HEK293 (cell line): ENCODE results near the gene SLC35B1.

Source experiments
- CTCF ChIA-PET: fragments of 350-600 bp; formaldehyde crosslinking; extraction: SDS; loops from one replicate; lab custom pipeline; 2021; ENCODE audit warnings: antibody characterized with exemption; lab: Yijun Ruan, JAX
- POLR2A ChIA-PET: fragments of 300-600 bp; formaldehyde crosslinking; extraction: SDS; loops from one replicate; lab custom pipeline; 2020; ENCODE audit warnings: antibody characterized with exemption, inconsistent platforms; lab: Yijun Ruan, JAX
- H3K27ac ChIP-seq: fragments of 200-500 bp; sonication (Bioruptor generic); 2 replicates; pipeline ENCODE4 v1.5.1; 2014; ENCODE audit warnings: low read depth, low read length, control low read depth, inconsistent platforms; ENCODE audit errors: extremely low read depth
- H3K36me3 ChIP-seq, 2 experiments: fragments of 200-500 bp in 1 of 2; sonication (Bioruptor generic) in 1 of 2; 1 replicate in 1 of 2; 2 replicates in 1 of 2; pipeline ENCODE4 v1.5.1; 2014 to 2017; ENCODE audit warnings: inconsistent platforms in 2 of 2, low read length in 2 of 2; ENCODE audit not compliant: control insufficient read depth in 2 of 2, insufficient read depth in 1 of 2
- H3K4me1 ChIP-seq: fragments of 200-500 bp; sonication (Bioruptor generic); 2 replicates; pipeline ENCODE4 v1.5.1; 2014; ENCODE audit warnings: mild to moderate bottlenecking, low read length, inconsistent platforms; ENCODE audit not compliant: control insufficient read depth, insufficient read depth
- H3K4me3 ChIP-seq: 2 replicates; pipeline ENCODE4 v1.5.1; 2011; ENCODE audit warnings: low read depth, mild to moderate bottlenecking, control low read depth, low read length, moderate library complexity
- H3K9me3 ChIP-seq: fragments of 200-500 bp; sonication (Bioruptor generic); 2 replicates; pipeline ENCODE4 v1.5.1; 2014; ENCODE audit warnings: low read depth, low read length, inconsistent platforms; ENCODE audit not compliant: control insufficient read depth, insufficient read depth
- WT1 ChIP-seq: fragments of 450-650 bp; formaldehyde crosslinking; IDR thresholded peaks from 2 replicates; pipeline ENCODE4 v1.5.1; 2016; ENCODE audit warnings: missing biosample characterization, missing genetic modification characterization
- ZBTB48 ChIP-seq: fragments of 450-650 bp; formaldehyde crosslinking; IDR thresholded peaks from 2 replicates; pipeline ENCODE4 v1.5.1; 2016; ENCODE audit warnings: missing biosample characterization, missing genetic modification characterization

The SLC35B1 gene

GRCh38 chr17:49656247-49656646 lies 51.5 kb downstream of the SLC35B1 start:
- CTCF ChIA-PET: no interaction called here
- Histone ChIP-seq H3K27ac (no peak overlapping the region), H3K4me1 (0 out of 2 replicates have a peak, but pooled peaks cover 2% of the 10 kb centered on the region), H3K9me3 (no peaks in the 10 kb centered on the region), H3K36me3 (peaks cover 0 to 5% of the 10 kb centered on the region in 2 experiments; a peak in 2 of 3 replicates), H3K4me3 (no peak overlapping the region)
- TF ChIP-seq WT1 (tag by site-specific recombination): 0 out of 2 replicates have a peak, but pooled peaks have one; percentile 9
- TF ChIP-seq ZBTB48 (tag by site-specific recombination): no peak
- POLR2A ChIA-PET: no interaction called here
